WTC11 (cell line): ENCODE results near the gene SH2B3. TPM values are rescaled to one million over a fixed set of nuclear protein-coding genes. Genes with fewer than 3 reads are reported as not detected.

Experiments used
- ATAC-seq: fragments of 200-7000 bp; cut with Tn5 transposase; 2 replicates; pipeline ENCODE4 v1.10.0; 2021; ENCODE audit warnings: mild to moderate bottlenecking, moderate library complexity
- CTCF ChIA-PET: fragments of 300-600 bp; sonication (Branson Sonifier 250); formaldehyde crosslinking; loops from one replicate; lab custom pipeline; 2021; ENCODE audit warnings: antibody characterized with exemption; lab: Charles Lee
- POLR2A ChIA-PET: fragments of 350-600 bp; sonication (Branson Sonifier 250); formaldehyde crosslinking; loops from one replicate; lab custom pipeline; 2021; ENCODE audit warnings: antibody characterized with exemption; lab: Charles Lee
- DNase-seq: peaks from one replicate; pipeline ENCODE4 v3.0.0; 2021; ENCODE audit warnings: low spot score
- H3K27ac Mint-ChIP-seq: 2 replicates; pipeline ENCODE4 v1.8.0; 2021; ENCODE audit warnings: mixed read lengths
- H3K27me3 Mint-ChIP-seq: 2 replicates; pipeline ENCODE4 v1.8.0; 2021; ENCODE audit warnings: low read depth, mild to moderate bottlenecking, moderate library complexity, mixed read lengths
- H3K36me3 Mint-ChIP-seq: 2 replicates; pipeline ENCODE4 v1.8.0; 2021; ENCODE audit warnings: mixed read lengths
- H3K4me1 Mint-ChIP-seq: 2 replicates; pipeline ENCODE4 v1.8.0; 2022; ENCODE audit warnings: mixed read lengths
- H3K4me3 Mint-ChIP-seq: 2 replicates; pipeline ENCODE4 v1.8.0; 2021; ENCODE audit warnings: mild to moderate bottlenecking, moderate library complexity, mixed read lengths
- H3K9me3 Mint-ChIP-seq: 2 replicates; pipeline ENCODE4 v1.8.0; 2021; ENCODE audit warnings: mixed read lengths
- FOXK1 ChIP-seq: sonication (generic); formaldehyde crosslinking; IDR thresholded peaks from 2 replicates; pipeline ENCODE4 v1.8.0; 2022; ENCODE audit warnings: mild to moderate bottlenecking, moderate library complexity, missing genetic modification reagents
- GABPB1 ChIP-seq: sonication (generic); formaldehyde crosslinking; IDR thresholded peaks from 2 replicates; pipeline ENCODE4 v1.8.1; 2023; ENCODE audit warnings: mild to moderate bottlenecking, missing genetic modification reagents
- HMGXB4 ChIP-seq: sonication (generic); formaldehyde crosslinking; IDR thresholded peaks from 2 replicates; pipeline ENCODE4 v1.8.1; 2023; ENCODE audit warnings: mild to moderate bottlenecking, moderate library complexity, missing genetic modification reagents
- MAX ChIP-seq: sonication (generic); formaldehyde crosslinking; IDR thresholded peaks from 2 replicates; pipeline ENCODE4 v1.8.0; 2022; ENCODE audit warnings: mild to moderate bottlenecking, missing genetic modification reagents
- NR2C2 ChIP-seq: sonication (generic); formaldehyde crosslinking; IDR thresholded peaks from 2 replicates; pipeline ENCODE4 v1.8.0; 2022; ENCODE audit warnings: mild to moderate bottlenecking, missing genetic modification reagents
- NR3C1 ChIP-seq: sonication (generic); formaldehyde crosslinking; conservative IDR thresholded peaks from 2 replicates; pipeline ENCODE4 v1.8.1; 2023; ENCODE audit warnings: low read depth, mild to moderate bottlenecking, missing genetic modification reagents
- OVOL2 ChIP-seq: fragments of 250-450 bp; sonication (Bioruptor Pico); IDR thresholded peaks from 2 replicates; pipeline ENCODE4 v1.9.0; 2021; ENCODE audit warnings: mild to moderate bottlenecking, borderline replicate concordance
- SOX15 ChIP-seq: fragments of 250-450 bp; sonication (Bioruptor Pico); IDR thresholded peaks from 2 replicates; pipeline ENCODE4 v1.9.0; 2021; ENCODE audit warnings: mild to moderate bottlenecking
- TEAD1 ChIP-seq: sonication (generic); formaldehyde crosslinking; IDR thresholded peaks from 2 replicates; pipeline ENCODE4 v1.8.0; 2022; ENCODE audit warnings: mild to moderate bottlenecking, missing genetic modification reagents
- TEAD4 ChIP-seq: sonication (generic); formaldehyde crosslinking; IDR thresholded peaks from 2 replicates; pipeline ENCODE4 v1.8.0; 2022; ENCODE audit warnings: mild to moderate bottlenecking, missing genetic modification reagents
- TP53 ChIP-seq: sonication (generic); formaldehyde crosslinking; IDR thresholded peaks from 2 replicates; pipeline ENCODE4 v1.8.1; 2023; ENCODE audit warnings: mild to moderate bottlenecking, missing genetic modification reagents
- ZBTB43 ChIP-seq: sonication (generic); formaldehyde crosslinking; IDR thresholded peaks from 2 replicates; pipeline ENCODE4 v1.8.1; 2023; ENCODE audit warnings: mild to moderate bottlenecking, missing genetic modification reagents
- ZNF317 ChIP-seq: sonication (generic); formaldehyde crosslinking; IDR thresholded peaks from 2 replicates; pipeline ENCODE4 v1.8.1; 2023; ENCODE audit warnings: low read depth, mild to moderate bottlenecking, moderate library complexity, missing genetic modification reagents, borderline replicate concordance
- ZNF416 ChIP-seq: fragments of 250-450 bp; sonication (Bioruptor Pico); IDR thresholded peaks from 2 replicates; pipeline ENCODE4 v1.9.0; 2021; ENCODE audit warnings: mild to moderate bottlenecking, inconsistent platforms
- ZNF532 ChIP-seq: fragments of 250-450 bp; sonication (Bioruptor Pico); IDR thresholded peaks from 2 replicates; pipeline ENCODE4 v1.9.0; 2021; ENCODE audit warnings: mild to moderate bottlenecking, borderline replicate concordance
- total RNA-seq: library from RNA; stranded (reverse); gene quantifications from 3 replicates; pipeline ENCODE4 v1.2.3, GENCODE V29; 2021
- TF ChIP-seq, protein P1 (sequence below): fragments of 250-450 bp; sonication (Bioruptor Pico); IDR thresholded peaks from 2 replicates; pipeline ENCODE4 v1.9.0; 2021; ENCODE audit warnings: mild to moderate bottlenecking
- TF ChIP-seq, protein P2 (sequence below): sonication (generic); formaldehyde crosslinking; IDR thresholded peaks from 2 replicates; pipeline ENCODE4 v1.8.1; 2023; ENCODE audit warnings: mild to moderate bottlenecking, missing genetic modification reagents, moderate library complexity
- TF ChIP-seq, protein P3 (sequence below): fragments of 200-600 bp; IDR thresholded peaks from 2 replicates; pipeline ENCODE4 v1.8.0; 2022; ENCODE audit warnings: antibody characterized with exemption
- TF ChIP-seq, protein P4 (sequence below): fragments of 250-450 bp; sonication (Bioruptor Pico); IDR thresholded peaks from 2 replicates; pipeline ENCODE4 v1.9.0; 2021; ENCODE audit warnings: moderate library complexity, mild to moderate bottlenecking, inconsistent platforms, borderline replicate concordance
- TF ChIP-seq, protein P5 (sequence below): sonication (generic); formaldehyde crosslinking; IDR thresholded peaks from 2 replicates; pipeline ENCODE4 v1.8.0; 2022; ENCODE audit warnings: mild to moderate bottlenecking, missing genetic modification reagents

The SH2B3 gene
- total RNA-seq, 1 experiment from 2014 or later: 31.8 TPM

DNA sequence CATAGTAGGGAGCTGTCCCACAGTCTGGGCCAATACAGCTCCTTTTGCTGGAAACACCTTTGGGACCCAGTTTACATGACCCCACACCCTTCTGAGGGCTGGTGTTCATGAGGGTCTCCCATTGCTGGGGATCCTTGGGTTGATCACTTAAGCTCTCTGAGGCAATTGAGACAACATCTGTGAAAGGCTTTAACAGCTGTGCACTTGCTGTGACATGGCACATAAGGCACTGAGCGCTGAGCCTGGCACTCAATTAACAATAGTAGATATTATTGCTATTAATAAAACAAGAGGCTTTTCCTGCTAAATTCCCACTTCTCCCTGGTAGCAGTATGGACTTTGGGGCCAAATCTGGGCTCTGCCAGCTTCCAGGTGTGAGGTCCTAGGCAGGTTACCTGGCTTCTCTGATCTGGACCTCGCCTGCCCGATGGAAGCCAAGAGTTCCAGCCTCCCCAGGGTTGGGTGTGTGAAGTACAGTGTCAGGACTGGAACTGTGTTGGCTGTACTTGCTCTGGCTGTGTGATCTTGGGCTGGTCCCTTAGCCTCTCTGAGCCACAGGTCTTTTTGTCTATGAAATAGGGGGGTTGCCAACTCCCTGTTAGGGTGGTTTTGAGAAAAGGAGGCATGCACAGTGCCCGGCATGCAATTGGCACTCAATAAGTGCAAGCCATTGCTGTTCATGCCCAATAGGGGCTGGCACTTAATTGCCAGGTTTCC, 3.1 kb downstream of the SH2B3 start:
- no peak overlapping the region for H3K27ac Mint-ChIP-seq
- TF ChIP-seq TEAD1 (no peak), NR2C2 (CRISPR knock-in tag) (no peak), ZNF317 (CRISPR knock-in tag) (no peak), OVOL2 (CRISPR knock-in tag) (no peak), GABPB1 (no peak), TP53 (no peak), TEAD4 (CRISPR knock-in tag) (no peak), ZNF416 (CRISPR knock-in tag) (no peak), FOXK1 (CRISPR knock-in tag) (no peak), NR3C1 (CRISPR knock-in tag) (no peak), SOX15 (no peak), HMGXB4 (CRISPR knock-in tag) (no peak), MAX (CRISPR knock-in tag) (no peak), ZNF532 (CRISPR knock-in tag) (no peak), ZBTB43 (CRISPR knock-in tag) (no peak)
- TF ChIP-seq, protein P1, sequence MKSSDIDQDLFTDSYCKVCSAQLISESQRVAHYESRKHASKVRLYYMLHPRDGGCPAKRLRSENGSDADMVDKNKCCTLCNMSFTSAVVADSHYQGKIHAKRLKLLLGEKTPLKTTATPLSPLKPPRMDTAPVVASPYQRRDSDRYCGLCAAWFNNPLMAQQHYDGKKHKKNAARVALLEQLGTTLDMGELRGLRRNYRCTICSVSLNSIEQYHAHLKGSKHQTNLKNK (CRISPR knock-in tag): no peak
- TF ChIP-seq, protein P2, sequence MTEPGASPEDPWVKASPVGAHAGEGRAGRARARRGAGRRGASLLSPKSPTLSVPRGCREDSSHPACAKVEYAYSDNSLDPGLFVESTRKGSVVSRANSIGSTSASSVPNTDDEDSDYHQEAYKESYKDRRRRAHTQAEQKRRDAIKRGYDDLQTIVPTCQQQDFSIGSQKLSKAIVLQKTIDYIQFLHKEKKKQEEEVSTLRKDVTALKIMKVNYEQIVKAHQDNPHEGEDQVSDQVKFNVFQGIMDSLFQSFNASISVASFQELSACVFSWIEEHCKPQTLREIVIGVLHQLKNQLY (CRISPR knock-in tag): no peak
- TF ChIP-seq, protein P3, sequence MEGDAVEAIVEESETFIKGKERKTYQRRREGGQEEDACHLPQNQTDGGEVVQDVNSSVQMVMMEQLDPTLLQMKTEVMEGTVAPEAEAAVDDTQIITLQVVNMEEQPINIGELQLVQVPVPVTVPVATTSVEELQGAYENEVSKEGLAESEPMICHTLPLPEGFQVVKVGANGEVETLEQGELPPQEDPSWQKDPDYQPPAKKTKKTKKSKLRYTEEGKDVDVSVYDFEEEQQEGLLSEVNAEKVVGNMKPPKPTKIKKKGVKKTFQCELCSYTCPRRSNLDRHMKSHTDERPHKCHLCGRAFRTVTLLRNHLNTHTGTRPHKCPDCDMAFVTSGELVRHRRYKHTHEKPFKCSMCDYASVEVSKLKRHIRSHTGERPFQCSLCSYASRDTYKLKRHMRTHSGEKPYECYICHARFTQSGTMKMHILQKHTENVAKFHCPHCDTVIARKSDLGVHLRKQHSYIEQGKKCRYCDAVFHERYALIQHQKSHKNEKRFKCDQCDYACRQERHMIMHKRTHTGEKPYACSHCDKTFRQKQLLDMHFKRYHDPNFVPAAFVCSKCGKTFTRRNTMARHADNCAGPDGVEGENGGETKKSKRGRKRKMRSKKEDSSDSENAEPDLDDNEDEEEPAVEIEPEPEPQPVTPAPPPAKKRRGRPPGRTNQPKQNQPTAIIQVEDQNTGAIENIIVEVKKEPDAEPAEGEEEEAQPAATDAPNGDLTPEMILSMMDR: no peak
- TF ChIP-seq, protein P4, sequence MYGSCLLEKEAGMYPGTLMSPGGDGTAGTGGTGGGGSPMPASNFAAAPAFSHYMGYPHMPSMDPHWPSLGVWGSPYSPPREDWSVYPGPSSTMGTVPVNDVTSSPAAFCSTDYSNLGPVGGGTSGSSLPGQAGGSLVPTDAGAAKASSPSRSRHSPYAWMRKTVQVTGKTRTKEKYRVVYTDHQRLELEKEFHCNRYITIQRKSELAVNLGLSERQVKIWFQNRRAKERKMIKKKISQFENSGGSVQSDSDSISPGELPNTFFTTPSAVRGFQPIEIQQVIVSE (CRISPR knock-in tag): no peak
- TF ChIP-seq, protein P5, sequence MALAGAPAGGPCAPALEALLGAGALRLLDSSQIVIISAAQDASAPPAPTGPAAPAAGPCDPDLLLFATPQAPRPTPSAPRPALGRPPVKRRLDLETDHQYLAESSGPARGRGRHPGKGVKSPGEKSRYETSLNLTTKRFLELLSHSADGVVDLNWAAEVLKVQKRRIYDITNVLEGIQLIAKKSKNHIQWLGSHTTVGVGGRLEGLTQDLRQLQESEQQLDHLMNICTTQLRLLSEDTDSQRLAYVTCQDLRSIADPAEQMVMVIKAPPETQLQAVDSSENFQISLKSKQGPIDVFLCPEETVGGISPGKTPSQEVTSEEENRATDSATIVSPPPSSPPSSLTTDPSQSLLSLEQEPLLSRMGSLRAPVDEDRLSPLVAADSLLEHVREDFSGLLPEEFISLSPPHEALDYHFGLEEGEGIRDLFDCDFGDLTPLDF (CRISPR knock-in tag): no peak
- H3K9me3 Mint-ChIP-seq: no peaks in the 10 kb centered on the region

More for the DNA sequence above, 3.1 kb downstream of the SH2B3 start:
- POLR2A ChIA-PET: interaction anchor here (1.1 kb wide), 1 partner anchor 37 kb away, joined by 3 read pairs; no protein-coding TSS in a partner anchor
- no peak for DNase-seq
- Mint-ChIP-seq H3K36me3 (no peaks in the 10 kb centered on the region), H3K27me3 (0 out of 2 replicates have a peak, but pooled peaks cover 2% of the 10 kb centered on the region), H3K4me1 (peaks cover 71% of the 10 kb centered on the region), H3K4me3 (no peak overlapping the region)
- CTCF ChIA-PET: interaction anchor here (0.5 to 2.8 kb wide), 4 partner anchors 12 to 251 kb away, joined by 3 to 14 read pairs (median 7); no protein-coding TSS in a partner anchor
- ATAC-seq: no peak
